ENCODE measurements around the gene GLRX5.
A peak's percentile ranks its signal among the peaks of the same experiment; 100 is the strongest.

The GLRX5 gene

DNA sequence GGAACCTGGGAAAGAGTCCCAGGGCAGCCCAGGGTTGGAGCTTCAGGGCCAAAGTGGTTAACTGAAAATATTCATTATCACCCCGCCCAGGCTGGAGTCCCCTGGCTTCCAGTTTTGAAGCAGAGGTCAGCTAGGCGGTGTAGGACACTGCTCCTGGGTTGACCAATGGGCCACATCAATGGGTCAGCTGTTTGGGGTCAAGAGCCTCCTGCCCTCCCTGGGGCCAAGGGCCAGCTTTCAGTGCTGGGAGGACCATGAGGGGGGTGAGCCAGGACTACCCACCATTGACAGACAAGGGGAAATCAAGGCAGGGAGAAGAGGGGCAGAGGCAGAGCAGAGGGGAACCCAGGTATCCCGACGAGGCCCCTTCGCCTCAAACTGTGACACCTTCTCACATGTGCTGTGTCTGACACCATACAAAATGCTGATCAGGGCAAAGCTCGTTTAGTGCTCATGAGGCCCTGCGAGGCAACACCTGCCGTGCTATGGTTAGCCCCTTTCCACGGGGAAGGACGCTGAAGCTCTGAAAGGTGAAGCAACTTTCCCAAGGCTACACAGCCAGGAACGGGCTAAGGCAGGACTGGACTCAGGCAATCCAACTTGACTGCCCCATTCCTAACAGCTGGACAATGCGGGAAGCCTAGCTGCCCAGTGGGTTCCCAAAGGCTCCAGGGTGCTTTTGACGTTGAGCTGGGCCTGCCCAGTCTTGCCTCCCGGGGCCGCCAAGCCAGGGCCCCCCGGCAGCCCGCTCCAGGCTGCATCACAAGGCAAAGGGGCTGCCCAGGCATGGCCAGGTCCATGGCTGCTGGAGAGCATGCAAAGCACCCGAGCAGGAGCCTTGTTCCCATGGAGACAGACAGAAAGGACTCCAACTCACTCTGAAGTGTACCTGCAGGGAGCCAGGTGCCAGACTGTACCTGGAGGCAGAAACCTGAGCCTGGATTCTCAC, 20.4 kb upstream of the GLRX5 start:
- H3K9ac ChIP-seq (ENCODE audit: insufficient read length, low read depth) = no peak overlapping the region
- no peak overlapping the region for H3K4me3 ChIP-seq (ENCODE audit: insufficient read length, low read depth)
- peaks cover 5% of the 10 kb centered on the region for H3K4me1 ChIP-seq (ENCODE audit: insufficient read depth, insufficient read length)
- no peaks in the 10 kb centered on the region for H3K9me3 ChIP-seq (ENCODE audit: insufficient read depth, low read length)
- no peak for TF ChIP-seq YY1 (IDR thresholded peaks at IDR 0.05; ENCODE audit: insufficient read depth, insufficient read length)
- no peak for TF ChIP-seq ZNF274 (IDR thresholded peaks at IDR 0.05; ENCODE audit: low read depth, low read length)
- H3K27me3 ChIP-seq (ENCODE audit: insufficient read depth, insufficient read length) = peaks cover 32% of the 10 kb centered on the region
- no peaks in the 10 kb centered on the region for H3K36me3 ChIP-seq (ENCODE audit: insufficient read depth, insufficient read length, low read length)
- DNase-seq (ENCODE audit: low read depth, low spot score) = no peak

GRCh38 chr14:95515080-95515489, 19.8 kb upstream of the GLRX5 start:
- TF ChIP-seq SUZ12 (IDR thresholded peaks at IDR 0.05; ENCODE audit: extremely low read depth, insufficient read depth, insufficient read length) (no peak), YY1 (IDR thresholded peaks at IDR 0.05; ENCODE audit: insufficient read depth, insufficient read length) (no peak), ZNF274 (IDR thresholded peaks at IDR 0.05; ENCODE audit: low read depth, low read length) (no peak)
- Histone ChIP-seq H3K9ac (ENCODE audit: insufficient read length, low read depth) (peak overlapping the region; percentile 42), H3K4me3 (ENCODE audit: insufficient read length, low read depth) (no peak overlapping the region), H3K36me3 (ENCODE audit: insufficient read depth, insufficient read length, low read length) (no peaks in the 10 kb centered on the region), H3K4me1 (ENCODE audit: insufficient read depth, insufficient read length) (peaks cover 5% of the 10 kb centered on the region), H3K27me3 (ENCODE audit: insufficient read depth, insufficient read length) (peaks cover 32% of the 10 kb centered on the region), H3K9me3 (ENCODE audit: insufficient read depth, low read length) (no peaks in the 10 kb centered on the region)
- DNase-seq (ENCODE audit: low read depth, low spot score) = no peak

DNA sequence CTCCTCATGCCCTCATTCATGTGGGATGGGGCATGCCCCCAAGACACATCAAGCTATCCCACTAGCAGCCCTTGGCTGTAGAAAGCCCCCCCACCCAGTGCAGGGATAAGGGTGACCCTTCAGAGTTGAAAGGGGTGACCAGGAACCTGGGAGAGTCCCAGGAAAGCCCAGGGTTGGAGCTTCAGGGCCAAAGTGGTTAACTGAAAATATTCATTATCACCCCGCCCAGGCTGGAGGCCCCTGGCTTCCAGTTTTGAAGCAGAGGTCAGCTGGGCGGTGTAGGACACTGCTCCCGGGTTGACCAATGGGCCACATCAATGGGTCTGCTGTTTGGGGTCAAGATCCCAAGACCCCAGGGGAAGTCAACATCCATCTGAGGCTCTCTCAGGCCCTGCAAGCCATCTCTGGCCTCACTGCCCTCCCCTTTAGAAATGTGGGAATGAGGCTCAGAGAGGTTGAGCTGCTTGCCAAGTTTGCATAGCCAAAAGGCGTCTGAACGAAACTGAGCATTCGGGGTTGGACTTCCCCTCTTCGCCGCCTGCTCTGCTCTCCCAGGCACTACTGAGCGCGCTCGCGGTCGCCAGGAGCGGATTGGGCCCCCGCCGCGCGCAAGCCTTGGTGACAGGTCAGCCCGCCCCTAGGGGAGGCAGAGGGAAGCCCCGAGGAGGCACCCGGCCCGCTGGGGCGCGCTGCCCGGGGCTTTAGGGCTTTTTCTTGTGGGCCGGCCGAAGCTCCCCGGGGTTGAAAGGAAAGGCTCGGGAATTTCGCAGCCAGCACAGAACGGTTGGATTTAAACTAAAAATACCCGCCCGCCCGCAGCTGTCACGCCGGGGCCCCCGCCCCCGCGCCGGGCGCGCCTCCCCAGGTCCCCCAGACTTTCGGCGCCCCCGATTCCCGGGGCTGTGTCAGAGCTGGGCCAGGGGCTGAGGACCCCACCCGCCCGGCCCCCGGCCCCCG, 19.0 kb upstream of the GLRX5 start:
- H3K9ac ChIP-seq (ENCODE audit: insufficient read length, low read depth) = peak overlapping the region; percentile 4
- peaks cover 32% of the 10 kb centered on the region for H3K27me3 ChIP-seq (ENCODE audit: insufficient read depth, insufficient read length)
- TF ChIP-seq SUZ12 (IDR thresholded peaks at IDR 0.05; ENCODE audit: extremely low read depth, insufficient read depth, insufficient read length) (no peak), YY1 (IDR thresholded peaks at IDR 0.05; ENCODE audit: insufficient read depth, insufficient read length) (no peak), ZNF274 (IDR thresholded peaks at IDR 0.05; ENCODE audit: low read depth, low read length) (no peak)
- H3K9me3 ChIP-seq (ENCODE audit: insufficient read depth, low read length) = no peaks in the 10 kb centered on the region
- H3K36me3 ChIP-seq (ENCODE audit: insufficient read depth, insufficient read length, low read length) = no peaks in the 10 kb centered on the region
- no peak for DNase-seq (ENCODE audit: low read depth, low spot score)
- peak overlapping the region; percentile 32 for H3K4me3 ChIP-seq (ENCODE audit: insufficient read length, low read depth)
- peaks cover 5% of the 10 kb centered on the region for H3K4me1 ChIP-seq (ENCODE audit: insufficient read depth, insufficient read length)

DNA sequence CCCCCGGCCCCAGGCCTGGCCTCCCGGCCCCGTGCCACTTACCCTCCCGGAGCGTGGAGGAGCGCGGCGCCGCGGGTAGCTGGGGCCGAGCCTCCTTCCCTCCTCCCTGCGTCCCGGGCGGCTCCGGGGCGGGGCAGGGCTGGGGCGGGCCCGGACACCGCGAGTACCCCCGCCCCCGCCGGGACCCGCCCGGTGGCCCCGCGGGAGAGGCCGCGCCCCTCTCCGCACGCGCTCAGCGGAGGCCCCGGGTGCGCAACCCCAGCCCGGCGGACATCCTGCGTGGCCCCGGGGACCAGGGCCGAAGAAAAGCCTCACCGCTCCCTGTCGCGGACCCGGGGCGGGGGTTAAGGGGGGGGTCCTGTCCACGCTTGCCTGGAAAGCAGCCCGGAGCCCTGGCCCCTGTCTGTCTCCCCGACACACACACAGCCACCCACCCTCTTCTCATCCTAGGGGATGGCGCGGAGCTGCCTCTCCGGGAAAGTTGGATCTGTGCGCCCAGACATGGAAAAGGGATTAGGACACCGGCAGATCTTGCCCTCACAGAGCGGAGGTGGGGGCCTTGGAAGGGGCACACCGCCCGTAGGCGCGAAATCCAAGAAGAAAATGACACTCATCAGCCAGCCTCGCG, 18.2 kb upstream of the GLRX5 start, which contains the start of gene SYNE3:
TSS of gene SYNE3 (minus strand) at position 97 of the 628 bp plus-strand sequence. CDS start 40,829 bp downstream, outside the sequence.
- no peak for DNase-seq (ENCODE audit: low read depth, low spot score)

GRCh38 chr14:95518045-95518751, 16.7 kb upstream of the GLRX5 start:
- DNase-seq (ENCODE audit: low read depth, low spot score) = no peak
- Histone ChIP-seq H3K9me3 (ENCODE audit: insufficient read depth, low read length) (no peaks in the 10 kb centered on the region), H3K4me1 (ENCODE audit: insufficient read depth, insufficient read length) (peaks cover 5% of the 10 kb centered on the region)

More for the DNA sequence above, 18.2 kb upstream of the GLRX5 start, which contains the start of gene SYNE3:
- Histone ChIP-seq H3K9me3 (ENCODE audit: insufficient read depth, low read length) (no peaks in the 10 kb centered on the region), H3K36me3 (ENCODE audit: insufficient read depth, insufficient read length, low read length) (no peaks in the 10 kb centered on the region), H3K27me3 (ENCODE audit: insufficient read depth, insufficient read length) (peaks cover 32% of the 10 kb centered on the region), H3K4me1 (ENCODE audit: insufficient read depth, insufficient read length) (peaks cover 5% of the 10 kb centered on the region), H3K9ac (ENCODE audit: insufficient read length, low read depth) (peak within 1 kb of the TSS; percentile 42), H3K4me3 (ENCODE audit: insufficient read length, low read depth) (peak within 1 kb of the TSS; percentile 32)
- TF ChIP-seq SUZ12 (IDR thresholded peaks at IDR 0.05; ENCODE audit: extremely low read depth, insufficient read depth, insufficient read length) (no peak), ZNF274 (IDR thresholded peaks at IDR 0.05; ENCODE audit: low read depth, low read length) (no peak), YY1 (IDR thresholded peaks at IDR 0.05; ENCODE audit: insufficient read depth, insufficient read length) (no peak)

GRCh38 chr14:95519699-95520098, 15.2 kb upstream of the GLRX5 start:
- no peaks in the 10 kb centered on the region for H3K36me3 ChIP-seq (ENCODE audit: insufficient read depth, insufficient read length, low read length)
- no peaks in the 10 kb centered on the region for H3K9me3 ChIP-seq (ENCODE audit: insufficient read depth, low read length)
- H3K4me1 ChIP-seq (ENCODE audit: insufficient read depth, insufficient read length) = peaks cover 5% of the 10 kb centered on the region
- H3K27me3 ChIP-seq (ENCODE audit: insufficient read depth, insufficient read length) = peaks cover 32% of the 10 kb centered on the region
- TF ChIP-seq SUZ12 (IDR thresholded peaks at IDR 0.05; ENCODE audit: extremely low read depth, insufficient read depth, insufficient read length) (no peak), ZNF274 (IDR thresholded peaks at IDR 0.05; ENCODE audit: low read depth, low read length) (no peak), YY1 (IDR thresholded peaks at IDR 0.05; ENCODE audit: insufficient read depth, insufficient read length) (no peak)
- DNase-seq (ENCODE audit: low read depth, low spot score) = no peak
- no peak overlapping the region for H3K9ac ChIP-seq (ENCODE audit: insufficient read length, low read depth)
- no peak overlapping the region for H3K4me3 ChIP-seq (ENCODE audit: insufficient read length, low read depth)

More at GRCh38 chr14:95518045-95518751, 16.7 kb upstream of the GLRX5 start:
- H3K9ac ChIP-seq (ENCODE audit: insufficient read length, low read depth) = no peak overlapping the region
- TF ChIP-seq YY1 (IDR thresholded peaks at IDR 0.05; ENCODE audit: insufficient read depth, insufficient read length) (no peak), SUZ12 (IDR thresholded peaks at IDR 0.05; ENCODE audit: extremely low read depth, insufficient read depth, insufficient read length) (no peak), ZNF274 (IDR thresholded peaks at IDR 0.05; ENCODE audit: low read depth, low read length) (no peak)
- no peak overlapping the region for H3K4me3 ChIP-seq (ENCODE audit: insufficient read length, low read depth)
- H3K27me3 ChIP-seq (ENCODE audit: insufficient read depth, insufficient read length) = peaks cover 32% of the 10 kb centered on the region
- H3K36me3 ChIP-seq (ENCODE audit: insufficient read depth, insufficient read length, low read length) = no peaks in the 10 kb centered on the region
